GM12878 (cell line): ENCODE data around the gene TMEM208. TPM values are rescaled to one million over a fixed set of nuclear protein-coding genes. Genes with fewer than 3 reads are reported as not detected.

ENCODE experiments used
- ATAC-seq: fragments of 200-7000 bp; cut with Tn5 transposase; 3 replicates; pipeline ENCODE4 v1.9.1; 2020; ENCODE audit warnings: mild to moderate bottlenecking, moderate library complexity
- BruUV-seq: library from RNA; stranded (reverse); fragments of 400-500 nt; replicated peaks from 2 replicates; lab custom pipeline; 2021; lab: Mats Ljungman, UMichigan
- CTCF ChIA-PET: fragments of 300-600 bp; sonication (Branson Sonifier 250); formaldehyde crosslinking; extraction: SDS; loops from one replicate; lab custom pipeline; 2021; ENCODE audit warnings: inconsistent platforms; lab: Yijun Ruan, JAX
- POLR2A ChIA-PET: fragments of 350-600 bp; formaldehyde crosslinking; extraction: SDS; loops from one replicate; lab custom pipeline; 2021; ENCODE audit warnings: inconsistent platforms; lab: Charles Lee
- RAD21 ChIA-PET: fragments of 300-600 bp; sonication (Branson Sonifier 250); formaldehyde crosslinking; loops from one replicate; lab custom pipeline; 2023; ENCODE audit warnings: antibody characterized with exemption; ENCODE audit not compliant: unreplicated experiment; lab: Charles Lee
- SMC1A ChIA-PET: fragments of 300-600 bp; sonication (Branson Sonifier 250); formaldehyde crosslinking; loops from one replicate; lab custom pipeline; 2023; ENCODE audit not compliant: unreplicated experiment, uncharacterized antibody; lab: Charles Lee
- DNase-seq: peaks from one replicate; pipeline ENCODE4 v3.0.0-alpha.2; 2011; ENCODE audit warnings: low read depth, low spot score
- FAIRE-seq: peaks from 3 replicates; lab custom pipeline; 2011; peaks lifted over from hg19 to GRCh38; lab: Jason Lieb, UNC
- H2AFZ ChIP-seq: 2 replicates; pipeline ENCODE4 v1.6.0; 2011; ENCODE audit warnings: low read depth, low read length, control low read depth; ENCODE audit not compliant: control insufficient read depth
- H3K27ac ChIP-seq: 2 replicates; pipeline ENCODE4 v1.5.1; 2011; ENCODE audit warnings: control low read depth; ENCODE audit not compliant: control insufficient read depth, insufficient read depth
- H3K27me3 ChIP-seq, 2 experiments: replicated peaks in 1 of 2; 2 replicates each; pipeline versions ENCODE4 v1.6.0 to v1.6.1; 2011; ENCODE audit warnings: low read length in 1 of 2; ENCODE audit not compliant: control insufficient read depth in 2 of 2, insufficient read depth in 2 of 2
- H3K36me3 ChIP-seq, 2 experiments: 2 replicates each; pipeline ENCODE4 v1.5.1; 2011; ENCODE audit warnings: low read length in 1 of 2; ENCODE audit not compliant: control insufficient read depth in 2 of 2, insufficient read depth in 2 of 2
- H3K4me1 ChIP-seq: 2 replicates; pipeline ENCODE4 v1.6.1; 2011; ENCODE audit warnings: mild to moderate bottlenecking, low read length, moderate library complexity, mixed read lengths; ENCODE audit not compliant: control insufficient read depth, insufficient read depth
- H3K4me2 ChIP-seq: 2 replicates; pipeline ENCODE4 v1.6.0; 2011; ENCODE audit warnings: control low read depth; ENCODE audit not compliant: control insufficient read depth, insufficient read depth
- H3K4me3 ChIP-seq: fragments of 200-600 bp; sonication (generic); 2 replicates; pipeline ENCODE4 v1.5.1; 2016
- H3K79me2 ChIP-seq: 2 replicates; pipeline ENCODE4 v1.6.0; 2011; ENCODE audit warnings: low read length; ENCODE audit not compliant: control insufficient read depth, insufficient read depth
- H3K9ac ChIP-seq: 2 replicates; pipeline ENCODE4 v1.8.0; 2011; ENCODE audit warnings: low read length, control low read depth, mixed read lengths; ENCODE audit not compliant: control insufficient read depth, insufficient read depth
- H3K9me3 ChIP-seq: replicated peaks from 3 replicates; pipeline ENCODE4 v1.5.1; 2011; ENCODE audit warnings: mild to moderate bottlenecking, low read length; ENCODE audit not compliant: control insufficient read depth, insufficient read depth
- H4K20me1 ChIP-seq: 2 replicates; pipeline ENCODE4 v1.6.0; 2011; ENCODE audit not compliant: control insufficient read depth, insufficient read depth
- ATF2 ChIP-seq: IDR thresholded peaks from 2 replicates; pipeline ENCODE4 v1.6.1; 2012; ENCODE audit warnings: low read length, inconsistent platforms
- BCL3 ChIP-seq: IDR thresholded peaks from 2 replicates; pipeline ENCODE4 v1.6.1; 2011; ENCODE audit warnings: borderline replicate concordance, low read depth, mild to moderate bottlenecking, moderate library complexity, low read length; ENCODE audit not compliant: insufficient read depth, poor library complexity, severe bottlenecking
- CEBPB ChIP-seq, 2 experiments: fragments of 150-350 bp in 1 of 2; IDR thresholded peaks; 2 replicates each; pipeline ENCODE4 v1.6.1; 2012 to 2014; ENCODE audit warnings: low read depth in 2 of 2, low read length in 2 of 2, borderline replicate concordance in 1 of 2, inconsistent platforms in 1 of 2
- MEF2A ChIP-seq: IDR thresholded peaks from 2 replicates; pipeline ENCODE4 v1.6.1; 2011; ENCODE audit warnings: low read depth, mild to moderate bottlenecking, low read length, moderate library complexity; ENCODE audit not compliant: insufficient read depth
- NFIC ChIP-seq: IDR thresholded peaks from 2 replicates; pipeline ENCODE4 v1.6.1; 2012; ENCODE audit warnings: low read depth, mild to moderate bottlenecking, inconsistent platforms, low read length, moderate library complexity
- POLR2AphosphoS5 ChIP-seq: IDR thresholded peaks from 2 replicates; pipeline ENCODE4 v1.6.1; 2011; ENCODE audit warnings: mild to moderate bottlenecking, low read length, inconsistent platforms
- RELB ChIP-seq: fragments of 450-650 bp; IDR thresholded peaks from 2 replicates; pipeline ENCODE4 v1.6.1; 2017; ENCODE audit warnings: low read depth, mild to moderate bottlenecking, moderate library complexity
- SMAD5 ChIP-seq: IDR thresholded peaks from 2 replicates; pipeline ENCODE4 v1.6.1; 2016; ENCODE audit warnings: antibody characterized with exemption, low read depth
- STAT1 ChIP-seq: fragments of 450-650 bp; conservative IDR thresholded peaks from 2 replicates; pipeline ENCODE4 v1.6.1; 2014; ENCODE audit warnings: antibody characterized with exemption, mild to moderate bottlenecking
- SUPT20H ChIP-seq: IDR thresholded peaks from 2 replicates; pipeline ENCODE4 v1.6.1; 2011; ENCODE audit warnings: low read depth, mild to moderate bottlenecking, low read length, moderate library complexity, borderline replicate concordance; ENCODE audit not compliant: control insufficient read depth
- TBL1XR1 ChIP-seq: IDR thresholded peaks from 2 replicates; pipeline ENCODE4 v1.6.1; 2012; ENCODE audit warnings: low read depth, low read length, improper control_type of control experiment
- TCF12 ChIP-seq: IDR thresholded peaks from 2 replicates; pipeline ENCODE4 v1.6.1; 2011; ENCODE audit warnings: low read depth, mild to moderate bottlenecking, low read length
- ZNF274 ChIP-seq: IDR thresholded peaks from one replicate; pipeline ENCODE4 v1.8.0; 2011; ENCODE audit not compliant: insufficient read length, insufficient read depth
- WGBS: methylation state at CpG from one replicate; pipeline ENCODE4 v1.1.6; 2016; ENCODE audit warnings: low lambda C conversion rate; ENCODE audit not compliant: insufficient replicate concordance, insufficient coverage; ENCODE audit errors: missing lambda C conversion rate; 5-methylcytosine and 5-hydroxymethylcytosine counted together
- in situ Hi-C: fragments of 300-500 bp; cut with MboI; formaldehyde crosslinking; loops from 9 replicates; pipeline ENCODE4 v1.14.3; 2018; ENCODE audit warnings: mixed read lengths
- intact Hi-C: fragments of 100-400 bp; cut with micrococcal nuclease; formaldehyde crosslinking; loops from one replicate; pipeline ENCODE4 v1.14.2; 2022; ENCODE audit not compliant: unreplicated experiment
- polyA plus RNA-seq, 11 experiments: library from polyadenylated mRNA; depleted of rRNA in 4 of 11; unstranded in 6 of 11; stranded (reverse) in 5 of 11; fragments of >200 nt; fragmentation: Nextera tagmentation in 4 of 11; fragmentation: Illumina TruSeq in 1 of 11; extraction: Ambion mirVana in 4 of 11; extraction: Trizol in 1 of 11; gene quantifications; 1 replicate in 1 of 11; 2 replicates in 10 of 11; pipeline versions ENCODE4 v1.2.1 to v1.2.3, GENCODE V29; 2011 to 2016; ENCODE audit warnings: inconsistent platforms in 2 of 11, missing spikeins in 2 of 11, low read depth in 1 of 11
- total RNA-seq, 4 experiments: library from RNA; depleted of rRNA in 3 of 4; stranded (reverse); fragments of >200 nt in 3 of 4; fragmentation: Illumina TruSeq in 1 of 4; extraction: Trizol in 1 of 4; gene quantifications; 2 replicates each; pipeline versions ENCODE4 v1.2.1 to v1.2.3, GENCODE V29; 2013 to 2021

Gene TMEM208
- total and polyA plus RNA-seq, 10 of the 15 experiments (the other 5 are each of a cell fraction or from before 2014, with no cell fraction given), result 34.1 to 244 (median 54.1) TPM

GRCh38 chr16:67191995-67192681, 34.8 kb upstream of the TMEM208 start, which contains the start of gene E2F4 (continued):
- TF ChIP-seq BCL3, result no peak

DNA sequence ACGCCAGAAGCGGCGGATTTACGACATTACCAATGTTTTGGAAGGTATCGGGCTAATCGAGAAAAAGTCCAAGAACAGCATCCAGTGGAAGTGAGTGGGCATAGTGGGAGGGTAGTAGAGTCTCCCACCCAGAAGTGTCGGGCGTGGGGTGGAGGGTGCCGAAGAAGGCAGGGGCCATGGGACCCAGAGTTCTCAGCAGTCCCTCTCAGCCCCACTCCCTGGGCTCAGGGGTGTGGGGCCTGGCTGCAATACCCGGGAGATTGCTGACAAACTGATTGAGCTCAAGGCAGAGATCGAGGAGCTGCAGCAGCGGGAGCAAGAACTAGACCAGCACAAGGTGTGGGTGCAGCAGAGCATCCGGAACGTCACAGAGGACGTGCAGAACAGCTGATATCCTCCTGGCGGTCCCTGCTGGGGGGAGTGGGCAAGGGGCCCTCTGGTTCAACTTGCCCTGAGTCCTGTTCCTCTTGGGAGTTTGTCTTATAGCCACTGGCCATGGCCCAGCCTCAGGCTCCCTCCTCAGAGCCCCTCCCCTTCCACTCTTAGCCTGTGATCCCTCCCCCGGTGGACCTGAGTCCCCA, 34.1 kb upstream of the TMEM208 start:
- POLR2A ChIA-PET, result interaction anchor here (0.6 to 4.7 kb wide), 7 partner anchors 9 to 34 kb away, joined by 3 to 22 read pairs (median 3); partner anchors contain the start of gene TMEM208
- no TSS peak for BruUV-seq
- FAIRE-seq, result peak; percentile 18
- Histone ChIP-seq H3K4me2 (peak overlapping the region; percentile 95), H3K79me2 (peaks cover 23% of the 10 kb centered on the region), H3K9ac (peak overlapping the region; percentile 97), H3K4me3 (peak overlapping the region; percentile 99), H4K20me1 (peaks cover 7% of the 10 kb centered on the region), H3K4me1 (peaks cover 8% of the 10 kb centered on the region), H3K36me3 (peaks cover 14 to 26% of the 10 kb centered on the region in 2 experiments), H2AFZ (no peak overlapping the region), H3K27me3 (no peaks in the 10 kb centered on the region), H3K27ac (peak overlapping the region; percentile 79), H3K9me3 (no peaks in the 10 kb centered on the region)
- in situ Hi-C loops (no loop called here), intact Hi-C loops (loop anchor here (2.0 kb wide), 1 partner anchor 54 kb away; the partner anchor contains the start of gene FHOD1)
- CTCF ChIA-PET, result interaction anchor here (0.6 to 1.8 kb wide), 9 partner anchors 18 to 239 kb away, joined by 3 to 11 read pairs (median 4); partner anchors contain the start of genes FBXL8, TMEM208 and TRADD
- 2% methylated on average over 17 of the region's 17 CpGs for WGBS
- no peak for DNase-seq
- peak; percentile 37 for ATAC-seq
- SMC1A ChIA-PET, result interaction anchor here (0.8 to 2.1 kb wide), 4 partner anchors 52 to 175 kb away, joined by 3 to 9 read pairs (median 3); partner anchors contain the start of gene PHAF1
- RAD21 ChIA-PET, result interaction anchor here (0.8 to 1.7 kb wide), 6 partner anchors 9 to 54 kb away, joined by 3 to 7 read pairs (median 4); partner anchors contain the start of genes FHOD1, NOL3 and TMEM208
- TF ChIP-seq RELB (no peak), SUPT20H (no peak), SMAD5 (no peak), STAT1 (no peak), TCF12 (no peak), NFIC (no peak), TBL1XR1 (no peak), ZNF274 (no peak), POLR2AphosphoS5 (0 out of 2 replicates have a peak, but pooled peaks have one; percentile 44), CEBPB (IDR thresholded peaks at IDR 0.05; ENCODE audit: borderline replicate concordance in 1 of 2, low read depth in 2 of 2, low read length in 2 of 2) (no peak), MEF2A (no peak), ATF2 (no peak)
